Right lobe of liver (tissue), 4 donors: Measurements from ENCODE around the gene SLC6A20.

Experiments
- CTCF ChIP-seq, 4 donors: fragments of 200-600 bp in 3 of 4; fragments of 450-650 bp in 1 of 4; IDR thresholded peaks; one replicate each; pipeline versions ENCODE4 v1.5.1 to v1.8.0; 2016 to 2022; ENCODE audit warnings: antibody characterized with exemption in 4 of 4, mild to moderate bottlenecking in 2 of 4
- POLR2A ChIP-seq: fragments of 450-650 bp; IDR thresholded peaks from one replicate; pipeline ENCODE4 v1.6.1; 2017; ENCODE audit warnings: antibody characterized with exemption, mild to moderate bottlenecking
- donor health status: DM: no; HTN: no; CAD: no.
- donor health status: DM: no; HTN: no; CAD: no.
- donor health status: DM: no; HTN: yes; CAD: no.

DNA sequence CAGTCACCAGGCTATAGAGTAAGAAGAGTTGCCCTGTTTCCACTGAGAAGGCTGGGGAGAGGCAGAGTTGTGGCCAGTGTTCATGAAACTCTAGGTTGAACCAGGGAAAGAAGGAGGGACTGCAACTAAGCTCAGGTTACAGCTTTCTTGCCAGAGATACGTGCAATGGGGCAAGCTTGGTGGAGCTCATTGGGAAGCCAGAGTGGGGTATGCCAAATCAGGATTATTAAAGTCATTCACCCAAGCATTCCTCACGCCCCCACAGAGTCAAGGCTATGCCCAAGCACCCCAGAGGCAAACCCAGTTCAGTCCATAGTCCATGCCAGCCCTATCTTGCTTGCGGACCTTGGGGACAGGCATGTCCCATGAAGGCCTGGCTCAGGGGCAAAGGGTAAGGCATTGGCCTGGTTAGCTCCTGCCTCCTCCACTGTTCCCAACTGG is 17.6 kb downstream of the SLC6A20 start:
- TF ChIP-seq POLR2A (no peak), CTCF (IDR thresholded peaks at IDR 0.05) (no peak)
